NCI-H146 treated with DMSO at 0.1 percent for 48 hours (cell line): ENCODE measurements around the gene STKLD1.
"Not testable (repeated sequence)": the region's sequence is repeated elsewhere in the genome, so short reads cannot be mapped to it uniquely, and the experiment has no call there.

Source experiments
- DNase-seq: peaks from one replicate; lab custom pipeline; 2025; ENCODE audit not compliant: unreplicated experiment; lab: John Stamatoyannopoulos, UW

STKLD1 gene

DNA sequence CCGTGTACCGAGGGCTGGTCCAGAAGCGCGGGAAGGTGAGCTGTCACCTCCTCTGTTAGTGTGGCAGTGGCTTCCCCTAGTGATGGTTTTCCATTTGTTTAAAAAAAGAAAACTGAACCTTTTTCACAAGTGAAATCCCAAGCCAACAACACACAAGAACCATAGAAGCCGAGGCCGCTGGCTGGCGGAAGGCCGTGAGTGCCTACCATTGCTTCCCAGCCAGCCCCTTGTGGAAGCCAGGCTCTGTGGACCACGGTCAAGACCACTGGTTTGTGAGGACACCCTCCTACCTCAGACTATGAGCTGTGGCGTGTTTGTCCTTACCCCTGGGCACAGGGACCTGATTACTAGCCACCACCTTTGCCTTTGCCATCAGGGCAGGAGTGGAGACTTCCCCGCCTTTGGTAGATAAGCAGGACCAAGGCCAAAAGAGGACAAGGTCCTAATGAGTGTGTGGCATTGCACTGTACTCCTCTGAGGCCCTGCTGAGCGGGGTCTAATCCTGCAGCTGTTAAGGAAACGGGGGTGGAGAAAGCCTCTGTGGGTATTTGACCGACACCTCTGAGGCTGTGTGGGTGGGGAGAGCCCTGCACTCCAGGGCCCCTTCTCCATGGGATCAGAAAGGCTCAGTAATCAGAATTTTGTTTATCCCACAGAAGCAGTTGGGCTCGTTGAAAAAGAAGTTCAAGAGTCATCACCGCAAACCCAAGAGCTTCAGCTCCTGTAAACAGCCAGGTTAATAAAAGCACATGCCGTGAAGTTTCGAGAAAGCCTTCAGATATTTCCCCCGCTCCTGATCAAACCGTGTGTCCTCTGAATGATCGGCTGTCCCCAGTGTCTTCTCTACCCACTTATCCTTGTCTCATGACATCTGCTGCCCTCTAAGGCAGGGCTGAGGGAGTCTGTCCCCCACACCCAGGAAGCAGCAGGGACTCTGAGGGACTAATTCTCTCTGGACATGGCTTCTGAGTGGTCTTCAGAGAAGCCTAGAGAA is 15.5 kb upstream of the STKLD1 start:
- no peak for DNase-seq

DNA sequence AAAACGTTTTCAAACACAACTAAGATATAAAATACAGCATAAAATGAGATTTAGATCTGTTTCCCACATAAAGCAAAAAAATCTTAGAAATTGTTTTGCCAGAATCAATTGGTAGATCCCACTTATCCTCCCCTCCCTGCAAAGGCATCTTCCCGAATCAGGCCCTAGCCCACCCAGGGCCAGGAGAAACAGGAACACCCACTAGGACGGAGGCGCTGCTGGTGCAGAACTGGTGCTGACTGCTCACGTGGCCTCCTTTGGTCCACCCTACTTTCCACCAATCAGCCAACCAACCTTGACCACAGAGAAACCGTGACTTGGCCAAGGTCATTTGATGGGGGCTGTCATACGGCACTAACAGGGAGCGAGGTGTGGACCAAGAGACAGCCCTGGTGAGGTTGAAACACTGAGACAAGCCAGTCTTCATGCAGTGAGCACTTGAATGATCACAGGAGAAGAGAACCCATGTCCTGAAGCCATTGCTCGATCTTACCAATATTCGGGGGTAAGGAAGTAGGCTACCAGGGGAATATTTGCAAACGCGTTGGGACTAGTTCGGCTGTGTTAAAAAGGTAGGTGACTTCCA is 14.6 kb upstream of the STKLD1 start:
- no peak for DNase-seq

DNA sequence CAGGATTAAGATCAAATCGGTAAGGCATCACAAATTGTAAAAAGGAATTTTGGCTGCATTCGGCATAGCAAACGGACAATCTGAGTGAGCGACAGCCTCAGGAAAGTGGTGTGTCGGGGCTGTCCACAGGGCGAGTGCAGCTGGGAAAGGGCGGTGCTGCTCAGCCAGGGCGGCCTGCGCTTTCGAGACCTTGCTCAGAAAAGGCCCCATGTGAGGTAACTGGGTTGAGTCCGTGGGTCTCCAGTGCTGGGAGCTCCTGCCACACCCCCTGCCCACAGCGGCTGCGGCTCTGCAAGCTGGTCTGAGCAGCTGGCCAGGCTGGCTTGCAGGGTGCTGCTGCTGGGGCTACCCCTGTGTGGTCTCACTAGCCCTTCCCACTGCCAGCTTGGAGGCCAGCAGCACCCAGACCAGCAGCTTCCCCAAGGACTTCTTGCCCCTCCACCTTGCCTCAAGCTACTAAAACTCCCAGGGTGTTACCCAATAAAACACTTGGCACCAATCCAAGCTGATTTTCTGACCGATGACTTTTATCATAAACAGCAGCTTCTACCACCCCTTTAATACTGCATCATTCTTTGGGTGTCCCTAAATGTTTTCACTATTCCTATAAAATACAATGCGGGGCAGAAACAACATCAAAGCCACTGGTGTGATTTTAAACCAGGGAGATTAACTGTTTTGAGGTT is 13.7 kb upstream of the STKLD1 start:
- no peak for DNase-seq

GRCh38 chr9:133366435-133366834 is 9.7 kb upstream of the STKLD1 start:
- DNase-seq = no peak

DNA sequence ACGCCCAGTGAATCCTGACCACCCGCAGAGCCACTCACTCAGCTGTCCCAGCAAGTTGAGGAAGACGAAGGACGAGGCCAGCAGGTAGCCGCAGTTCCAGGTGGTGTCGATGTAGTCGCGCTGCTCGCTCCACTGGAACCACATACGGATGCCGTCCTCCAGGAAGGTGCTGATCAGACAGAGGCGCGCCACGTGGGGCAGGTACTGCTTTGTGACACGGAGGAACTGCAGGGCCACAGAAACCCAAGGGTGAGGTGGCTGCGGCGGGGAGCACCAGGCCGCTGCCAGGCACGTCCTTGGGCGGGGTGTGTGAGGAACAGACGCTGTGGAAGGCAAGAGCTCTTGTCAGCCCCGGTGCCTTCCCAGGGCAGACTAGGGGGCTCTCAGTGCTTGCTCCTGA is 8.9 kb upstream of the STKLD1 start:
- no peak for DNase-seq

- DNase-seq = no peak
Observed at GRCh38 chr9:133367778-133368177, 8.4 kb upstream of the STKLD1 start.

DNA sequence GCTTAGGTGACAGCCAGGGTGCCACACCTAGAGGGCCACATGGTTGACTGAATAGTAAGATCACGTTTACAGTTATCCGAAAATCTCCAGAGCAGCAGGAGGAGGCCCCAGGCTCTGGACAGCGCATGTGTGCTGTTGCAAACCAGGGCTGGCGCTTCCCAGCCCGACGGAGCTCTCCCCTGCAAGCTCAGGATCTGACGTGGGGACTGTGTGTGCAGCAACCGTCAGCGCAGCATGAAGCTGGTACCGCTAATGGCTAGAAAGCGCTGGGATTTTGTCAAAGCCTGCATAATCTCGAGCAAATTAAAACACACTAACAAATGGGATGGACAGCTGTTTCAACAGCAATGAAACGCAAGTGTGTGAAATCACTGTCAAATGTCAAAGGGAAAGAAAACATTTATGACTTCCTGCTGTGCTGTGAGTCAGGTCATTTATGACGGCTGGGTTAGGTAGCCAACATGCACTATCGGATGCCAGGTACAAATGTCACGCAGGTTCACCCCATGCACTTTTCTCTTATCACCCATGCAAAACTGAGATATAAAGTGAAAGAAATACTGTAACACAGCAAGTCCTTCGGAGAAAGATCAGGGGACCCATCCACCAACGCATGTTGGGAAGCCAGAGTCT is 7.8 kb upstream of the STKLD1 start:
- peak; percentile 70 for DNase-seq

GRCh38 chr9:133369422-133369821 is 6.7 kb upstream of the STKLD1 start:
- DNase-seq = no peak

GRCh38 chr9:133369933-133370332 is 6.2 kb upstream of the STKLD1 start:
- no peak for DNase-seq

DNA sequence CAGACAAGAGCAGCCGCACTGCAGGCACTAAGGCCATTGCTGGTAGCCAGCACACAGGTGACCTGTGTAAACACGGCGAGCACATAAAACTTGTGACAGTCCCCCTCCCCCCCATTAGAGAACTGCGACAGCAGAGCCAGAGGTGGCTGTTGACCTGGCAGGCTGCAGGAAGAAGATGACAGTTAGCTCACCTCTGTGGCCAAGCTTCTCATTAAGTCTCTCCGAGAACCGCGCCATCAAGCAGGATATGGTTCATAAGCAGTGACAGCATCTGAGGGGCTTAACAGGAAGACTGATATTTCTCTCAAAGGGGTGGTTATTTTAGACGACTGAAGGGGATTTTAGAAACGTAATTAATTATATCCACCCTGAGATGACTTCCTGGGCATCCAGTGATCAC is 5.5 kb upstream of the STKLD1 start:
- no peak for DNase-seq

DNA sequence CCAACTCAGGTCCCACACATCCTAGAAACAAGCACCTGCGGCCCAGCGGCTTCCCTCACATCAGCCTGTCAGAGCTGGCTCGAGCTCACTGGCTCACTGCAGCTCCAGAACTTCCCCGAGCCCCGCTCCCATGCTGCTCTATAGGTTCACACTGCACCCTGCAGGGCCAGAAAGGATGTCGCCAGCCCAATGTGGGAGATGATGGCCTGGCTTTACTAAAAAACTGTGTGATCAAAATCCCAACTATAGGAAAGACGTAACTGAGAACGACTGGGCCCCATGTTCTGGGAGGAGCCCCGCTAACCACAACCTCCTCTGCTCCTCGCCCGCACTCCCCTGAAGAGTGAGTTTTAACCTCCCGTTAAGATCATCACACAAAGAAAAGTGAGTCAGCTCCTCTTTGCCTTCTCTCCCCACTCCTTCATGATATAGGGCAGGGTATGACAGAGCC is 4.9 kb upstream of the STKLD1 start:
- no peak for DNase-seq

- no peak for DNase-seq
Observed at GRCh38 chr9:133372144-133372543, 4.0 kb upstream of the STKLD1 start.

- DNase-seq = no peak
Observed at GRCh38 chr9:133374612-133375115, 1.5 kb upstream of the STKLD1 start.

DNA sequence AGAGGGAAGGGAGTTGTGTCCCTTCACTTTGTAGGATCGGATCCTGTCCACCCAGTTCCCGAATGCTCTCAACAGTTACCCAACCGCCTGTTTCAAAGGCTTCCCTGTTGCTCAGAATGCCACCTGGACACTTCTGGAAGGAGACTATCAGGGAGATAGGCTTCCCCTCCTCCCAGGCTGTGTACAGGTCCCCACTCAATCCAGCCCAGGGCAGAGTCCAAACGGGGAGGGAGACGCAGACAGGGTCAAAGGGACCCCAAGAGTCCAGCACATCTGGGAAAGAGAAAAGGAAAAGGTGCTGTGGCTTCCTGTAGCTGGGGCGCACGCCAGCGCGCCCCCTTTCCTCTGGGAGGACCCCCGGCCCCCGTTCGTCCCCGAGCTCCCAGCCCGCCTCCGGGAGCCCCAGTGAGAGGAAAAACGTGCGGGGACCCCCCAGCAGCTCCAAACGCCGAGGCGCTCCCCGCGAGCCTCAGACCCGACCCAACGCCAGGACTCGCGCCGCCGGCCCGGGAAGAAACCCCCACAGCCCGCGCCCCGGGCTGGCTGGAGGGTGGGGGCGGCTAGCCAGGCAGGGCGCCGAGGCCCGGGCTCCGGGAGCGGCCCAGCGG is 946 bp upstream of the STKLD1 start:
- no peak for DNase-seq

DNA sequence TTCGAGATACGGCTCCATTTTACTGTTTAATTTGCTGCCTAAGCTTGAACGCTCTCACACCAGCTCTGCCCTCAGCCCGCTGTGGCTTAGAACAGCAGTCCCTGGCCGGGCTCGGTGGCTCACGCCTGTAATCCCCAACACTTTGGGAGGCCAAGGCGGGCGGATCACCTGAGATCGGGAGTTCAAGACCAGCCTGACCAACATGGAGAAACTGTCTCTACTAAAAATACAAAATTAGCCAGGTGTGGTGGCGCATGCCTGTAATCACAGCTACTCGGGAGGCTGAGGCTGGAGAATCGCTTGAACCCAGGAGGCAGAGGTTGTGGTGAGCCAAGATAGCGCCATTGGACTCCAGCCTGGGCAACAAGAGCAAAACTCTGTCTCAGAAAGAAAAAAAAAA is 1.1 kb downstream of the STKLD1 start:
- DNase-seq = not testable (repeated sequence)

GRCh38 chr9:133377721-133378216 is 1.6 kb downstream of the STKLD1 start:
- DNase-seq = no peak

DNA sequence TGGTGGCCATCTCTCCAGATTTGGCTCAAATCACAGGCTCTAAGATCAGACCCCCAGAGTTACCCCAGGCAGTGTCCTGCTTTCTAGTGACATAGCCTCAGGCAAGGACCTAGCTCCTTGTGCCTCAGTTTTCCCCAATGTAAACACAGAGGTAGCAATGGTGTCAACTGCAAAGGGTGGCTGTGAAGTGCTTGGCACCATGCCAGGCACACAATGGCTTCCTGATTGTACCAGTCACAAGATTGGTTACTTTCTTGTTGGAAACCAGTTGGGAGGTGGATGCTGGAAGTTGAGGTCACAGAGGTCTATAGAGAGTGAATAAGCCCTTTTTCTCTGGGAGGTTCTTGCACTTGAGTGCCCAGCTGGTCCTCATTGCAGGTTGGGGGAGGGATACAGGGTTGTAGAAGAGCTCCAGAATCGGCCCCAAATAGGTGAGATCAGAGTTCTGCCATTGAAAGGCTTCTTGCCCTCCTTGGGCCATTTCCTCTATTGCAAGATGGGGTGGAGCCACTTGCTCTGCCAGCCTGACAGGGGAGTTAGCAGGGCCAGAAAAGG is 2.3 kb downstream of the STKLD1 start:
- DNase-seq = no peak

GRCh38 chr9:133379153-133380086 is 3.3 kb downstream of the STKLD1 start:
- no peak for DNase-seq

- DNase-seq = no peak
Observed at GRCh38 chr9:133380734-133381133, 4.6 kb downstream of the STKLD1 start.
